OCI-LY1 (cell line): ENCODE data around the gene CCDC142.

ENCODE experiments used
- H2AFZ ChIP-seq: fragments of 200-600 bp; sonication (generic), shearing (Covaris generic); 2 replicates; pipeline ENCODE4 v1.6.0; 2014; ENCODE audit warnings: antibody characterized with exemption, mild to moderate bottlenecking, low read length
- H3F3A ChIP-seq: fragments of 200-600 bp; sonication (generic), shearing (Covaris generic); 2 replicates; pipeline ENCODE4 v1.6.0; 2014; ENCODE audit warnings: mild to moderate bottlenecking, antibody characterized with exemption, low read length, moderate library complexity; ENCODE audit not compliant: insufficient read depth
- H3K27ac ChIP-seq: fragments of 200-600 bp; sonication (generic); 2 replicates; pipeline ENCODE4 v1.5.1; 2014; ENCODE audit warnings: low read length, mixed run types, mild to moderate bottlenecking, low read depth; ENCODE audit not compliant: poor library complexity, severe bottlenecking
- H3K27me3 ChIP-seq: fragments of 200-600 bp; sonication (generic); 2 replicates; pipeline ENCODE4 v1.6.0; 2014; ENCODE audit warnings: antibody characterized with exemption, mild to moderate bottlenecking, low read length, moderate library complexity; ENCODE audit not compliant: insufficient read depth
- H3K36me3 ChIP-seq: fragments of 200-600 bp; sonication (generic); 2 replicates; pipeline ENCODE4 v1.6.1; 2014; ENCODE audit warnings: mild to moderate bottlenecking, antibody characterized with exemption, low read length, moderate library complexity, mixed read lengths; ENCODE audit not compliant: insufficient read depth
- H3K4me1 ChIP-seq: fragments of 200-600 bp; sonication (generic); 2 replicates; pipeline ENCODE4 v1.5.1; 2014; ENCODE audit warnings: mild to moderate bottlenecking, low read length, moderate library complexity; ENCODE audit not compliant: insufficient read depth, severe bottlenecking
- H3K4me2 ChIP-seq: fragments of 200-600 bp; sonication (generic), shearing (Covaris generic); 2 replicates; pipeline ENCODE4 v1.6.1; 2014; ENCODE audit warnings: low read length
- H3K4me3 ChIP-seq: fragments of 200-600 bp; sonication (generic); 2 replicates; pipeline ENCODE4 v1.5.1; 2014; ENCODE audit warnings: low read length, low read depth, mild to moderate bottlenecking, mixed read lengths; ENCODE audit not compliant: poor library complexity, severe bottlenecking
- H3K79me2 ChIP-seq: fragments of 200-600 bp; shearing (Covaris generic); 2 replicates; pipeline ENCODE4 v1.6.1; 2016; ENCODE audit warnings: mixed run types, low read length, mixed read lengths; ENCODE audit not compliant: insufficient read depth
- H3K9ac ChIP-seq: fragments of 200-600 bp; sonication (generic), shearing (Covaris generic); 2 replicates; pipeline ENCODE4 v1.6.1; 2014; ENCODE audit warnings: mild to moderate bottlenecking, low read length, mixed read lengths
- H3K9me2 ChIP-seq: fragments of 200-600 bp; sonication (generic), shearing (Covaris generic); 2 replicates; pipeline ENCODE4 v1.6.1; 2014; ENCODE audit warnings: low read depth, mild to moderate bottlenecking, low read length, mixed read lengths
- H3K9me3 ChIP-seq: fragments of 200-600 bp; shearing (Covaris generic); 2 replicates; pipeline ENCODE4 v1.6.1; 2014; ENCODE audit warnings: low read length, mixed read lengths
- H4K20me1 ChIP-seq: fragments of 200-600 bp; sonication (generic), shearing (Covaris generic); 2 replicates; pipeline ENCODE4 v1.6.0; 2016; ENCODE audit warnings: mild to moderate bottlenecking, low read length; ENCODE audit not compliant: insufficient read depth
- CTCF ChIP-seq: fragments of 200-600 bp; sonication (generic), shearing (Covaris generic); IDR thresholded peaks from 2 replicates; pipeline ENCODE4 v1.5.1; 2017; ENCODE audit warnings: mild to moderate bottlenecking, antibody characterized with exemption, low read length, moderate library complexity, mixed read lengths
- EZH2 ChIP-seq: fragments of 200-600 bp; sonication (generic), shearing (Covaris generic); IDR thresholded peaks from 2 replicates; pipeline ENCODE4 v1.8.0; 2017; ENCODE audit warnings: borderline replicate concordance, mixed run types, mild to moderate bottlenecking, antibody characterized with exemption, low read length, moderate library complexity, mixed read lengths

CCDC142 gene

GRCh38 chr2:74501335-74502071 lies 18.7 kb upstream of the CCDC142 start:
- H3K27me3 ChIP-seq: peaks cover 25% of the 10 kb centered on the region; the same call in 1 of the 2 replicates
- H3K4me3 ChIP-seq: no peak overlapping the region
- H3K9me2 ChIP-seq: no peaks in the 10 kb centered on the region
- H3K27ac ChIP-seq: no peak overlapping the region
- H3F3A ChIP-seq: no peaks in the 10 kb centered on the region
- no peak for TF ChIP-seq CTCF
- H2AFZ ChIP-seq: no peak overlapping the region
- no peaks in the 10 kb centered on the region for H3K79me2 ChIP-seq
- H3K9ac ChIP-seq: no peak overlapping the region
- H3K36me3 ChIP-seq: peaks cover 17% of the 10 kb centered on the region
- H3K4me1 ChIP-seq: peaks cover 25% of the 10 kb centered on the region
- H3K9me3 ChIP-seq: no peaks in the 10 kb centered on the region
- H3K4me2 ChIP-seq: no peak overlapping the region
- no peaks in the 10 kb centered on the region for H4K20me1 ChIP-seq

- H3K4me1 ChIP-seq: peaks cover 17% of the 10 kb centered on the region
- peaks cover 11% of the 10 kb centered on the region for H3K36me3 ChIP-seq
- TF ChIP-seq CTCF: no peak
- no peak for TF ChIP-seq EZH2
- H3K27ac ChIP-seq: no peak overlapping the region
- H3F3A ChIP-seq: no peaks in the 10 kb centered on the region
- H4K20me1 ChIP-seq: no peaks in the 10 kb centered on the region
- no peaks in the 10 kb centered on the region for H3K9me2 ChIP-seq
- peaks cover 25% of the 10 kb centered on the region; the same call in 1 of the 2 replicates for H3K27me3 ChIP-seq
- no peak overlapping the region for H3K4me3 ChIP-seq
- no peaks in the 10 kb centered on the region for H3K79me2 ChIP-seq
- no peak overlapping the region for H3K9ac ChIP-seq
- no peaks in the 10 kb centered on the region for H3K9me3 ChIP-seq
- no peak overlapping the region for H2AFZ ChIP-seq
- H3K4me2 ChIP-seq: no peak overlapping the region
Measured at GRCh38 chr2:74500578-74500946, 17.8 kb upstream of the CCDC142 start.

GRCh38 chr2:74499940-74500577 lies 17.3 kb upstream of the CCDC142 start:
- Histone ChIP-seq H4K20me1 (no peaks in the 10 kb centered on the region), H3K27ac (no peak overlapping the region), H3F3A (no peaks in the 10 kb centered on the region), H3K9ac (no peak overlapping the region), H3K27me3 (peaks cover 25% of the 10 kb centered on the region; the same call in 1 of the 2 replicates), H3K4me2 (no peak overlapping the region), H3K9me3 (no peaks in the 10 kb centered on the region), H3K4me1 (peaks cover 15% of the 10 kb centered on the region), H3K79me2 (no peaks in the 10 kb centered on the region), H2AFZ (no peak overlapping the region), H3K4me3 (no peak overlapping the region), H3K36me3 (peaks cover 5% of the 10 kb centered on the region), H3K9me2 (no peaks in the 10 kb centered on the region)
- TF ChIP-seq CTCF: no peak
- TF ChIP-seq EZH2: no peak
